Activated CD8-positive, alpha-beta T cell treated with anti-CD3 and anti-CD28 coated beads, Interleukin-2, amount 10 ng/mL, durations not matched to agents 7 days and 5 days (primary cell): ENCODE results near the gene TMEM44. TPM values are rescaled to one million over a fixed set of nuclear protein-coding genes. Genes with fewer than 3 reads are reported as not detected.
A peak's percentile ranks its signal among the peaks of the same experiment; 100 is the strongest.
"Not testable (repeated sequence)": the region's sequence is repeated elsewhere in the genome, so short reads cannot be mapped to it uniquely, and the experiment has no call there.

ENCODE experiments used
- ATAC-seq: fragments of 150-1000 bp; cut with Tn5 transposase; one replicate; pipeline ENCODE4 v1.10.0; 2021; ENCODE audit warnings: moderate library complexity
- CTCF ChIA-PET: fragments of 350-600 bp; sonication (Branson Sonifier 250); formaldehyde crosslinking; loops from one replicate; lab custom pipeline; 2021; ENCODE audit warnings: antibody characterized with exemption; lab: Charles Lee
- POLR2A ChIA-PET: fragments of 350-600 bp; sonication (Branson Sonifier 250); formaldehyde crosslinking; loops from one replicate; lab custom pipeline; 2021; ENCODE audit warnings: antibody characterized with exemption; lab: Charles Lee
- DNase-seq: peaks from one replicate; pipeline ENCODE4 v3.0.0-alpha.2; 2020
- H3K27ac Mint-ChIP-seq: one replicate; pipeline ENCODE4 v1.8.0; 2021; ENCODE audit warnings: mild to moderate bottlenecking, mixed read lengths
- H3K27me3 Mint-ChIP-seq: one replicate; pipeline ENCODE4 v1.8.0; 2021; ENCODE audit warnings: low read depth, mixed read lengths
- H3K36me3 Mint-ChIP-seq: one replicate; pipeline ENCODE4 v1.8.0; 2021; ENCODE audit warnings: low read depth, mixed read lengths
- H3K4me1 Mint-ChIP-seq: one replicate; pipeline ENCODE4 v1.8.0; 2021; ENCODE audit warnings: low read depth, mixed read lengths
- H3K4me3 Mint-ChIP-seq: one replicate; pipeline ENCODE4 v1.8.0; 2021; ENCODE audit warnings: mild to moderate bottlenecking, mixed read lengths
- H3K9me3 Mint-ChIP-seq: one replicate; pipeline ENCODE4 v1.8.0; 2022; ENCODE audit warnings: mixed read lengths; ENCODE audit not compliant: insufficient read depth
- total RNA-seq, 2 experiments: library from RNA; stranded (reverse); gene quantifications; one replicate each; pipeline ENCODE4 v1.2.3, GENCODE V29; 2021

TMEM44 gene
- total RNA-seq, 2 experiments from 2014 or later: 9.1 to 9.9 TPM

GRCh38 chr3:194647747-194648146 lies 14.5 kb upstream of the TMEM44 start:
- H3K9me3 Mint-ChIP-seq: no peaks in the 10 kb centered on the region
- H3K27me3 Mint-ChIP-seq: no peaks in the 10 kb centered on the region
- DNase-seq: no peak
- peaks cover 62% of the 10 kb centered on the region for H3K36me3 Mint-ChIP-seq
- ChIA-PET POLR2A (no interaction called here), CTCF (interaction anchor here (1.4 to 4.1 kb wide), 2 partner anchors 14 to 24 kb away, joined by 5 to 12 read pairs; partner anchors contain the start of gene LSG1)
- no peak overlapping the region for H3K27ac Mint-ChIP-seq
- ATAC-seq: no peak
- H3K4me3 Mint-ChIP-seq: no peak overlapping the region
- no peaks in the 10 kb centered on the region for H3K4me1 Mint-ChIP-seq

- no peaks in the 10 kb centered on the region for H3K9me3 Mint-ChIP-seq
- DNase-seq (no peak), ATAC-seq (no peak)
- no peaks in the 10 kb centered on the region for H3K27me3 Mint-ChIP-seq
- H3K27ac Mint-ChIP-seq: no peak overlapping the region
- CTCF ChIA-PET: interaction anchor here (0.8 to 1.9 kb wide), 7 partner anchors 9 to 299 kb away, joined by 3 to 12 read pairs (median 4); partner anchors contain the start of genes LSG1 and TMEM44
- peaks cover 2% of the 10 kb centered on the region for H3K4me1 Mint-ChIP-seq
- H3K36me3 Mint-ChIP-seq: peaks cover 49% of the 10 kb centered on the region
- POLR2A ChIA-PET: interaction anchor here (0.8 to 1.3 kb wide), 2 partner anchors 9 to 14 kb away, joined by 3 to 4 read pairs; partner anchors contain the start of gene TMEM44
- no peak overlapping the region for H3K4me3 Mint-ChIP-seq
Observed at GRCh38 chr3:194642769-194643168, 9.6 kb upstream of the TMEM44 start.

GRCh38 chr3:194640829-194641228 lies 7.6 kb upstream of the TMEM44 start:
- ChIA-PET CTCF (interaction anchor here (1.4 kb wide), 1 partner anchor 31 kb away, joined by 8 read pairs; the partner anchor contains the start of gene LSG1), POLR2A (no interaction called here)
- Mint-ChIP-seq H3K27me3 (no peaks in the 10 kb centered on the region), H3K9me3 (no peaks in the 10 kb centered on the region), H3K4me3 (no peak overlapping the region), H3K4me1 (peaks cover 2% of the 10 kb centered on the region), H3K27ac (no peak overlapping the region), H3K36me3 (peaks cover 43% of the 10 kb centered on the region)
- peak; percentile 51 for DNase-seq
- ATAC-seq: peak; percentile 77

DNA sequence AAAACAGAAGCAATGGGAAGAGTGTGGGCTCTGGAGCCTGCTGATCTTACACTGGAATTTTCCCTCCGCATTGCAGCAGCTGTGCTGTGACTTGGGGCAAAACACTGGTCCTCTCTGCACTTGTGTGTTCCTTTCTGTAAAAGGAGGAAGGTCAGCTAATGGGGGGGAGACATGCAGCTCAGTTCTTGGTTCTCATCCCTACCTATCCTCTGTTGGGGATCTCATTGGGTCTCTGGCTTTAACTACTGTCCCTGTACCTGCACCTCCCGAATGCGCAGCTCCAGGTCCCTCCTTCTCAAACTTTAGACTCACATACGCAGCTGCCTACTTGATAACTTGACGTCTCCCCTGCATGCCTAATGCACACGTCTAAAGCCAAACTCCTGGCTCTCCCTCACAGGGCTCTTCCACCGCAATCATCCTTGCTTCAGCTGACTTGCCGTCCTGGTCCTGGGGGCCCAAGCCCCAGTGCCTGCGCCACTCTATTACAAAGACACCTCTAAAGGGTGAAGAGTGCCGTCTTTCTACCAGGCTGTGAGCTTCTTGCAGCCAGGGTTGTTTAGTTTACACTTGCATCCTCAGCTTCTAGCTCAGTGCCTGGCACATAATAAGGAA lies 5.9 kb upstream of the TMEM44 start:
- ChIA-PET CTCF (interaction anchor here (1.0 to 1.3 kb wide), 2 partner anchors 32 to 130 kb away, joined by 3 to 4 read pairs; no protein-coding TSS in a partner anchor), POLR2A (no interaction called here)
- Mint-ChIP-seq H3K36me3 (peaks cover 29% of the 10 kb centered on the region), H3K9me3 (no peaks in the 10 kb centered on the region), H3K27me3 (no peaks in the 10 kb centered on the region), H3K4me3 (no peak overlapping the region), H3K4me1 (peaks cover 3% of the 10 kb centered on the region), H3K27ac (no peak overlapping the region)
- ATAC-seq (no peak), DNase-seq (no peak)

DNA sequence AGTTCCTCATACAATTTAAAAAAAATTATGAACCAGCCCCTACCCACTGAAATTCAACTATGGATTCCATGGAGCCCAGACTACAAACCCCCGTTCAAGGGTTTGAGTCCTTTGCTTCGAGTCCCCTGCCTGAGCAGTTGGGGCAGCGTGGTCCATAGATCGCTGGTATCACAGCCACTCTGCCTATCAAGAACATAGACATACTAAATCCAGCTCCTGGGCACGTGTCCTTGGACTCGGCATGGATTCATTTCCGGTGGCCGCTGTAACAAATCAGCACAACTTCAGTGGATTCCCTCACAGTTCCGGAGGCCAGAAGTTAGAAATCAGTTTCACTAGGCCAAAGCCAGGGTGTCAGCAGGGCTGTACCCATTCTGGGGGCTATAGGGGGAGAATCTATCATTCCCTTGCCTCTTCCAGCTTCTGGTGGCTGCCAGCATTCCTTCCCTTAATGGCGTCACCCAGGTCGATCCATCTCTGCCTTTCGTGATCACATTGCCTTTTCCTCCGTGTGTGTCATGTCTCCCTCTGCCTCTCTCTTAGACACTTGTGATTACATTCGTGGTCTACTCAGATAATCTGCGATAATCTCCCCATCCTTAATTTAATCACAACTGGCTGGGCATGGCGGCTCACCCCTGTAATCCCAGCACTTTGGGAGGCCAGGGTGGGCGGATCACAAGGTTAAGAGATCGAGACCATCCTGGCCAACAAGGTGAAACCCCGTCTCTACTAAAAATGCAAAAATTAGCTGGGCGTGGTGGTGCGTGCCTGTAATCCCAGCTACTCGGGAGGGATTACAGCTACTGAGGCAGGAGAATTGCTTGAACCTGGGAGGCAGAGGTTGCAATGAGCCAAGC lies 4.6 kb upstream of the TMEM44 start:
- Mint-ChIP-seq H3K27ac (no peak overlapping the region), H3K27me3 (no peaks in the 10 kb centered on the region), H3K36me3 (peaks cover 20% of the 10 kb centered on the region), H3K4me3 (no peak overlapping the region), H3K9me3 (no peaks in the 10 kb centered on the region), H3K4me1 (peaks cover 9% of the 10 kb centered on the region)
- CTCF ChIA-PET: interaction anchor here (1.3 kb wide), 1 partner anchor 131 kb away, joined by 3 read pairs; no protein-coding TSS in a partner anchor
- ATAC-seq (no peak), DNase-seq (no peak)
- POLR2A ChIA-PET: no interaction called here

DNA sequence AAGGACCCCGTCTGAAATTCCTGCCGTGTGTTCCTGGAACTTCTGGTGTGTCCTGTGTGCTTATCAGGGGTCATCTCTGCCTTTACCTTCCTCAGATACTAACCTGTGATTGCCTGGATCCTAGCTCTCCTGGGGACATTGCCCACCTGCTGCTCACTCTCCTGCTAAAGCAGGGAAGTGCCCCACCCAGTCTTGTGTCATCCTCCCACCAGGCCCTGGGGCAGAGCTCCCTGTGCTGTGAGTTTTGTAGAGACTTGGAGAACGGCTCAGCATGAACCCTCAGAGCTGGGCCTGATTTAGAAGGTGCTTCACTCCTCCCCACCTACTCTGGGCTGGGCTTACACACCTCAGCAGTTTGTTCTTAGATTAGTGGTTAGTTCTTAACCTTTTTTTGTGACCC lies 3.8 kb upstream of the TMEM44 start:
- CTCF ChIA-PET: interaction anchor here (1.1 kb wide), 1 partner anchor 51 kb away, joined by 3 read pairs; no protein-coding TSS in a partner anchor

DNA sequence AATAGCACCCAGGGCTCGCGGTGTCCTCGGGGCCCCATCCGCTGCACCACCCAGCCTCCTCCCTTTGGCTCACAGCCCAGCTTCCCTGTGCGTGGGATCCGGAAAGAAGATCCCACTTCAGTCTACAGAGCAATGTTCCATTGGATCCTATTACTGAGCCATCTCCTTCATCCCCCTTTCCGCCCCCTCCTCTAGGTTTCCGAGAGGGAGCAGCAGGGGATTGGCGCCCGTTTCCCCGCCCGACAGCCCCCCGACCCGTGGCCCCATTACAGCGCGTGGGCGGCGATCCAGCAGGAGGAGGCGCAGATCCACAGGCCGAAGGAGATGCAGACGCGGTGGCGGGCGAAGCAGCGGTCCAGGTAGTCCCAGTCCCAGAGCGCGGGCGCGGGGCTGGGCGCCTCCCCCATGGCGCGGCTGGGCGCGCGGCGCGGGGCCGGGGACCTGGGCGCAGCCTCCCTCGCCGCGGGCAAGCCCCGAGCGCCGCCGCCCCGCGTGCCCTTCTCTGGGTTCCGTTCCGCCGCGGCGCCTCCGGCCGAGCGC lies 340 bp downstream of the TMEM44 start:
- ChIA-PET POLR2A (interaction anchor here (0.9 to 1.4 kb wide), 3 partner anchors 10 to 49 kb away, joined by 3 to 4 read pairs (median 3); partner anchors contain the start of gene LSG1), CTCF (interaction anchor here (0.7 to 1.5 kb wide), 8 partner anchors 10 to 238 kb away, joined by 3 to 10 read pairs (median 4); partner anchors contain the start of gene LSG1)
- Mint-ChIP-seq H3K27ac (peak overlapping the region; percentile 77), H3K27me3 (no peaks in the 10 kb centered on the region), H3K9me3 (no peaks in the 10 kb centered on the region), H3K36me3 (peaks cover 16% of the 10 kb centered on the region), H3K4me1 (peaks cover 16% of the 10 kb centered on the region), H3K4me3 (peak overlapping the region; percentile 83)
- ATAC-seq: peak; percentile 71
- peak; percentile 24 for DNase-seq

More for the DNA sequence above, 3.8 kb upstream of the TMEM44 start:
- H3K9me3 Mint-ChIP-seq: no peaks in the 10 kb centered on the region
- DNase-seq (no peak), ATAC-seq (no peak)
- H3K36me3 Mint-ChIP-seq: peaks cover 17% of the 10 kb centered on the region
- H3K27ac Mint-ChIP-seq: no peak overlapping the region
- no peaks in the 10 kb centered on the region for H3K27me3 Mint-ChIP-seq
- H3K4me1 Mint-ChIP-seq: peaks cover 15% of the 10 kb centered on the region
- POLR2A ChIA-PET: no interaction called here
- H3K4me3 Mint-ChIP-seq: no peak overlapping the region

GRCh38 chr3:194632226-194632808 lies 902 bp downstream of the TMEM44 start:
- peaks cover 16% of the 10 kb centered on the region for H3K36me3 Mint-ChIP-seq
- ChIA-PET POLR2A (interaction anchor here (1.4 kb wide), 1 partner anchor 49 kb away, joined by 4 read pairs; no protein-coding TSS in a partner anchor), CTCF (interaction anchor here (0.7 to 0.8 kb wide), 2 partner anchors 11 to 38 kb away, joined by 3 read pairs; no protein-coding TSS in a partner anchor)
- no peaks in the 10 kb centered on the region for H3K27me3 Mint-ChIP-seq
- no peak for ATAC-seq
- H3K27ac Mint-ChIP-seq: peak overlapping the region; percentile 77
- peaks cover 16% of the 10 kb centered on the region for H3K4me1 Mint-ChIP-seq
- H3K4me3 Mint-ChIP-seq: peak overlapping the region; percentile 83
- no peak for DNase-seq
- H3K9me3 Mint-ChIP-seq: no peaks in the 10 kb centered on the region

DNA sequence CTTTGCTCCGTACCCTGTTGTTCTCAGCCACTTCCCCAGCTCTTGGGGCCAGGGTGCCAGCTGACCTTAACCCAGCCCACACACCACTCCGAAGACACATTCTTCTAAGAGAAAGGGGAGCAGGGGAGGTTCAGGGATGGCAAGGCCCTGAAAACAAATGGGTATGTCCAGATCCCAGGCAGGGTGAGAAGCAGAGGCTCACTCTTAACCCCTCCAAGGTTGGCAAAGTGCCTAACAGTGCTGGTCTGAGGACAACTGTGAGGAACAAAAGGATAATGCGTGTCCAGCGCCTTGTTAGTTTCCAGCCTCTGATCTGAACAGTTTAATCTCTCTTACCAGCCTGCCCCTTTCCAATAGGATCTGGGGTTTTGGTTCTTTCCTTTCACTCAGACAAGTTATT lies 1.5 kb downstream of the TMEM44 start:
- Mint-ChIP-seq H3K4me3 (peak overlapping the region; percentile 83), H3K4me1 (peaks cover 16% of the 10 kb centered on the region), H3K9me3 (no peaks in the 10 kb centered on the region), H3K27me3 (no peaks in the 10 kb centered on the region), H3K36me3 (peaks cover 16% of the 10 kb centered on the region), H3K27ac (no peak overlapping the region)
- ChIA-PET POLR2A (no interaction called here), CTCF (no interaction called here)
- ATAC-seq (no peak), DNase-seq (no peak)

GRCh38 chr3:194630681-194631080 lies 2.5 kb downstream of the TMEM44 start:
- POLR2A ChIA-PET, CTCF ChIA-PET, H3K27me3 Mint-ChIP-seq, H3K4me3 Mint-ChIP-seq, H3K9me3 Mint-ChIP-seq, H3K27ac Mint-ChIP-seq, DNase-seq, ATAC-seq: not testable (repeated sequence)
- Mint-ChIP-seq H3K4me1 (peaks cover 16% of the 10 kb centered on the region), H3K36me3 (peaks cover 18% of the 10 kb centered on the region)

GRCh38 chr3:194624956-194625355 lies 8.3 kb downstream of the TMEM44 start:
- Mint-ChIP-seq H3K27ac (no peak overlapping the region), H3K27me3 (no peaks in the 10 kb centered on the region), H3K4me1 (no peaks in the 10 kb centered on the region), H3K9me3 (no peaks in the 10 kb centered on the region), H3K4me3 (no peak overlapping the region), H3K36me3 (peaks cover 10% of the 10 kb centered on the region)
- DNase-seq: no peak
- ChIA-PET POLR2A (interaction anchor here (0.6 to 0.7 kb wide), 2 partner anchors 210 to 355 kb away, joined by 3 read pairs; no protein-coding TSS in a partner anchor), CTCF (interaction anchor here (0.6 kb wide), 1 partner anchor 11 kb away, joined by 4 read pairs; no protein-coding TSS in a partner anchor)
- ATAC-seq: no peak
